Smooth muscle cell (in vitro differentiated cells): ENCODE data around the gene FAM180B. TPM values are rescaled to one million over a fixed set of nuclear protein-coding genes. Genes with fewer than 3 reads are reported as not detected.
A peak's percentile ranks its signal among the peaks of the same experiment; 100 is the strongest.

ENCODE experiments used
- DNase-seq: peaks from one replicate; lab custom pipeline; 2025; ENCODE audit not compliant: unreplicated experiment; lab: John Stamatoyannopoulos, UW
- H2AFZ ChIP-seq: fragments of 200-600 bp; sonication (generic); 2 replicates; pipeline ENCODE4 v1.6.0; 2016; ENCODE audit warnings: antibody characterized with exemption, low read depth, mild to moderate bottlenecking
- H3F3A ChIP-seq: fragments of 200-600 bp; sonication (generic); 2 replicates; pipeline ENCODE4 v1.6.0; 2017; ENCODE audit warnings: antibody characterized with exemption, low read depth
- H3K27ac ChIP-seq: fragments of 200-600 bp; sonication (generic); 2 replicates; pipeline ENCODE4 v1.5.1; 2016; ENCODE audit warnings: low read depth, mild to moderate bottlenecking
- H3K27me3 ChIP-seq: fragments of 200-600 bp; sonication (generic); 2 replicates; pipeline ENCODE4 v1.6.1; 2016; ENCODE audit warnings: low read depth, mild to moderate bottlenecking
- H3K36me3 ChIP-seq: fragments of 200-600 bp; sonication (generic); 2 replicates; pipeline ENCODE4 v1.5.1; 2016; ENCODE audit warnings: low read depth
- H3K4me1 ChIP-seq: fragments of 200-600 bp; sonication (generic); 2 replicates; pipeline ENCODE4 v1.5.1; 2016; ENCODE audit warnings: low read depth
- H3K4me2 ChIP-seq: fragments of 200-600 bp; sonication (generic); 2 replicates; pipeline ENCODE4 v1.6.0; 2016; ENCODE audit warnings: mild to moderate bottlenecking
- H3K4me3 ChIP-seq: fragments of 200-600 bp; sonication (generic); 2 replicates; pipeline ENCODE4 v1.5.1; 2016; ENCODE audit warnings: mild to moderate bottlenecking
- H3K79me2 ChIP-seq: fragments of 200-600 bp; sonication (generic); 2 replicates; pipeline ENCODE4 v1.6.0; 2016; ENCODE audit warnings: low read depth, mild to moderate bottlenecking
- H3K9ac ChIP-seq: fragments of 200-600 bp; sonication (generic); 2 replicates; pipeline ENCODE4 v1.6.0; 2016; ENCODE audit warnings: low read depth
- H3K9me3 ChIP-seq: fragments of 200-600 bp; sonication (generic); replicated peaks from 2 replicates; pipeline ENCODE4 v1.5.1; 2016; ENCODE audit warnings: low read depth
- H4K20me1 ChIP-seq: fragments of 200-600 bp; sonication (generic); 2 replicates; pipeline ENCODE4 v1.6.0; 2016; ENCODE audit warnings: low read depth
- WGBS: methylation state at CpG from one replicate; pipeline ENCODE4 v1.1.7; 2016; ENCODE audit warnings: low lambda C conversion rate; 5-methylcytosine and 5-hydroxymethylcytosine counted together
- polyA plus RNA-seq: library from polyadenylated mRNA; unstranded; fragments of >200 nt; fragmentation: Nextera tagmentation; extraction: Ambion mirVana; gene quantifications from 2 replicates; pipeline ENCODE4 v1.2.1, GENCODE V29; 2016
- total RNA-seq: library from RNA; depleted of rRNA; stranded (reverse); fragments of >200 nt; gene quantifications from 2 replicates; pipeline ENCODE4 v1.2.3, GENCODE V29; 2014
- TF ChIP-seq, protein P1 (sequence below): fragments of 200-600 bp; sonication (generic); IDR thresholded peaks from 2 replicates; pipeline ENCODE4 v1.5.1; 2017; ENCODE audit warnings: borderline replicate concordance, mild to moderate bottlenecking, antibody characterized with exemption; ENCODE audit not compliant: insufficient read depth, poor library complexity, severe bottlenecking

The FAM180B gene
- total and polyA plus RNA-seq, 2 experiments from 2014 or later, result not detected

DNA sequence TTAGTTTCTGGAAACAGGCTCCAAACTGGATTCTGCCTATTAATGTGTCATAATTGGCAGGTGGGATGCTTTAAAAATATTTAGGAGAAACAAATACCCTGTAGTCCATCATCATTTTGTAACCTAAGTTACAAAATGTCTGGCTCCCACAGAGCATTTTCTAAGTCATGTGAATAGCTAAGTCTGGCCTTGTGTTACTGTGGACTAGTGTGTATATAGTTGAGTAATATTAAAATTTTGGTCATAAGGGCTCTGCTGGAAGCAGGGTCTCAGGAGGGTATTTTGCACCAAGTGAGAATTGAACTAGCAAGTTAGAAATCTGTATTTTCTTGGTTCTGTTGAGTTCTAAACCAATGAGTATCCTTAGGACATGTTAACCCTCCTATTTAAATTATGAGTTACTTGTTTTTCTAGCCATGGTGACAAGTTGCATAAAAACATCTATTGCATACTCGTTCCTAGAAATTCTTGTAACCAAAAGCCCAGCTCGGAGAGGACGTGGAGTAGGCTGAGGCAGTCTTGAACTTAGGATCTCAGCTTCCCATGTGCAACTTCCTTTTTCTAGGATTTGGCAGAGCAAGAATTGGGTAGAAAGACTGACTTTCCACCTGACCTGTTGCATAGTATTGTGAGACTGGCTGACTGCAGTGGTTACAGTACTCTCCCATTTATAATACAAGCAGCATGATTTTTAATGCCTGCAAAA is 15.7 kb upstream of the FAM180B start:
- Histone ChIP-seq H3K27ac (no peak overlapping the region), H3K4me1 (no peaks in the 10 kb centered on the region), H3K9me3 (no peaks in the 10 kb centered on the region), H3F3A (no peaks in the 10 kb centered on the region), H3K79me2 (peaks cover 41% of the 10 kb centered on the region), H3K36me3 (no peaks in the 10 kb centered on the region), H3K9ac (no peak overlapping the region), H2AFZ (no peak overlapping the region), H3K4me3 (no peak overlapping the region), H4K20me1 (peaks cover 6% of the 10 kb centered on the region), H3K27me3 (no peaks in the 10 kb centered on the region), H3K4me2 (no peak overlapping the region)
- TF ChIP-seq, protein P1, sequence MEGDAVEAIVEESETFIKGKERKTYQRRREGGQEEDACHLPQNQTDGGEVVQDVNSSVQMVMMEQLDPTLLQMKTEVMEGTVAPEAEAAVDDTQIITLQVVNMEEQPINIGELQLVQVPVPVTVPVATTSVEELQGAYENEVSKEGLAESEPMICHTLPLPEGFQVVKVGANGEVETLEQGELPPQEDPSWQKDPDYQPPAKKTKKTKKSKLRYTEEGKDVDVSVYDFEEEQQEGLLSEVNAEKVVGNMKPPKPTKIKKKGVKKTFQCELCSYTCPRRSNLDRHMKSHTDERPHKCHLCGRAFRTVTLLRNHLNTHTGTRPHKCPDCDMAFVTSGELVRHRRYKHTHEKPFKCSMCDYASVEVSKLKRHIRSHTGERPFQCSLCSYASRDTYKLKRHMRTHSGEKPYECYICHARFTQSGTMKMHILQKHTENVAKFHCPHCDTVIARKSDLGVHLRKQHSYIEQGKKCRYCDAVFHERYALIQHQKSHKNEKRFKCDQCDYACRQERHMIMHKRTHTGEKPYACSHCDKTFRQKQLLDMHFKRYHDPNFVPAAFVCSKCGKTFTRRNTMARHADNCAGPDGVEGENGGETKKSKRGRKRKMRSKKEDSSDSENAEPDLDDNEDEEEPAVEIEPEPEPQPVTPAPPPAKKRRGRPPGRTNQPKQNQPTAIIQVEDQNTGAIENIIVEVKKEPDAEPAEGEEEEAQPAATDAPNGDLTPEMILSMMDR, result no peak
- no peak for DNase-seq
- 97% methylated on average over 3 of the region's 3 CpGs for WGBS

DNA sequence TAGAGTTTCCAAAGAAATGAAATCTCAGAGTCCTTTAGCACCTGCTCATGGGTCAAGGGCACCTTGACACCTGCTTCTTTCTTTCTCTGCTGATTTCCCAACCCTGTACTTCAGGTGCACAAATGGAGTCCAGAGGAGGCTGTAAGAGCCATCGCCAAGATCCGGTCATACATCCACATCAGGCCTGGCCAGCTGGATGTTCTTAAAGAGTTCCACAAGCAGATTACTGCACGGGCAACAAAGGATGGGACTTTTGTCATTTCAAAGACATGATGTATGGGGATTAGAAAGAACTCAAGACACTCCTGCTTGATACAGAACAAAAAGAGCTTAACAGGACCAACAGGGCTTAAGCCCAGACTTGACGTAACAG is 15.1 kb upstream of the FAM180B start:
- peak overlapping the region; percentile 17 for H3K27ac ChIP-seq
- no peaks in the 10 kb centered on the region for H3K9me3 ChIP-seq
- whole genome bisulfite sequencing, result 98% methylated on average over 4 of the region's 4 CpGs
- peaks cover 6% of the 10 kb centered on the region for H4K20me1 ChIP-seq
- H3F3A ChIP-seq, result no peaks in the 10 kb centered on the region
- H2AFZ ChIP-seq, result no peak overlapping the region
- no peak for DNase-seq
- H3K4me1 ChIP-seq, result no peaks in the 10 kb centered on the region
- no peak overlapping the region for H3K4me2 ChIP-seq
- no peaks in the 10 kb centered on the region for H3K27me3 ChIP-seq
- no peak overlapping the region for H3K4me3 ChIP-seq
- H3K36me3 ChIP-seq, result no peaks in the 10 kb centered on the region
- H3K9ac ChIP-seq, result no peak overlapping the region
- H3K79me2 ChIP-seq, result peaks cover 38% of the 10 kb centered on the region
- TF ChIP-seq, protein P1, result no peak

DNA sequence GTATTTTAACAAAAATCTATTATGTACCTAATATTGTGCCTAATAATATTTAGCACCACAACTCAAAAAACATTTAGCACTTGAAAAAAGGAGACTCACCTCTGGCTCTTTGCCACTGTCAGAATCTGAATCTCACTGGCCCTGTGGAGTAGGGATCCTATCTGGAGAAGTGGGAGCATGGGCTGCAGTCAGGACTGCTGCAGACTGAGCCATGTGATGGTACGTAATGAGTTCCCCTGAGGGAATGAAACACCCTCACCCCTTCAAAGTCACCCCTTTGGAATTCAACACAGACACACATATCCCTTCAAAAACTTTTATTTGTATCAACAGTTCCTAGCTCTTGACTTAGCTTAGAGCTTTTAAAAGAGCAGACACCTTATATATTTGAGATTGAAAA is 14.6 kb upstream of the FAM180B start:
- peak overlapping the region; percentile 17 for H3K27ac ChIP-seq
- no peaks in the 10 kb centered on the region for H3F3A ChIP-seq
- H3K27me3 ChIP-seq, result no peaks in the 10 kb centered on the region
- H3K4me2 ChIP-seq, result no peak overlapping the region
- H4K20me1 ChIP-seq, result peaks cover 6% of the 10 kb centered on the region
- H3K4me3 ChIP-seq, result no peak overlapping the region
- no peak overlapping the region for H3K9ac ChIP-seq
- TF ChIP-seq, protein P1, result no peak
- no peak overlapping the region for H2AFZ ChIP-seq
- H3K36me3 ChIP-seq, result no peaks in the 10 kb centered on the region
- no peak for DNase-seq
- H3K9me3 ChIP-seq, result no peaks in the 10 kb centered on the region
- no peaks in the 10 kb centered on the region for H3K4me1 ChIP-seq
- peaks cover 38% of the 10 kb centered on the region for H3K79me2 ChIP-seq
- 77% methylated on average over 1 of the region's 1 CpG for WGBS

DNA sequence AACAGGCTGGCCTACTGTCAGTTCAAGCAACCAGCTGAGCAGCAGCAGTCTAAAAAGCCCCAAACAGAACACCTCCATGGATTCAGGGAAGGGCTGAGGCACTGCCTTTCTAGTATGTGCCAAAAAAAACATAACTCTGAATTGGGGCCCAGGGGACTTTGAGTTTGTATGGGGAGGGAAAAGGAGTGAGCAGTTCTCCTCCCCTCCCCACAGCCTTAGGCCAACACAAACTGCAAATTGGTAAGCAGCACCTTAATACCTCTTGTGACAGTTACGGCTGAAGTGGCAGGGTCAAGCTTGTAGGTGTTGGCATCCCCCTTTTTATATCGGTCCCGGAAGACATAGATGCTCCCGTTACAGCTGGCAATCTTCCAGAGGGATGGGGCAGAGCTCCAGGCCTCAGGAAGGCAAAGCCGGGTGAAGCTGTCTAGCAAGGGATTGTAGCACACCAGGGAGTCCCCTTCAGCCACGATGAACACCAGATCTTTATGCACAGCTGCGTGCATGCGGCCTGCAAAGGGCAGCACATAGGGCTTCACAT is 13.7 kb upstream of the FAM180B start:
- H3K9ac ChIP-seq, result no peak overlapping the region

More for the DNA sequence above, 13.7 kb upstream of the FAM180B start:
- WGBS, result 97% methylated on average over 8 of the region's 8 CpGs
- Histone ChIP-seq H3K27ac (peak overlapping the region; percentile 17), H3K27me3 (no peaks in the 10 kb centered on the region), H3K9me3 (no peaks in the 10 kb centered on the region), H3K4me3 (no peak overlapping the region), H3K36me3 (no peaks in the 10 kb centered on the region), H3K4me2 (no peak overlapping the region), H2AFZ (no peak overlapping the region), H4K20me1 (peaks cover 6% of the 10 kb centered on the region), H3K4me1 (peaks cover 2% of the 10 kb centered on the region), H3F3A (no peaks in the 10 kb centered on the region), H3K79me2 (peaks cover 39% of the 10 kb centered on the region)
- no peak for DNase-seq
- TF ChIP-seq, protein P1, result no peak
